Stimulated activated naive B cell treated with anti-CD40 and anti-IgM and Interleukin-4, amounts not matched to agents 10 μg/mL and 1 μg/mL and 100 μg/mL, for 72 hours (primary cell): ENCODE data around the gene CAPN13.

Experiments used
- ATAC-seq, 2 donors: fragments of 150-1000 bp; cut with Tn5 transposase; replicated peaks; 2 replicates each; pipeline ENCODE4 v1.10.0; 2021; ENCODE audit warnings: moderate library complexity in 1 of 2
- DNase-seq: peaks from one replicate; pipeline ENCODE4 v3.0.0; 2021
- H3K27ac Mint-ChIP-seq: one replicate; pipeline ENCODE4 v1.8.0; 2022; ENCODE audit warnings: mild to moderate bottlenecking, mixed read lengths
- H3K27me3 Mint-ChIP-seq, 2 donors: one replicate each; pipeline ENCODE4 v1.8.0; 2022; ENCODE audit warnings: mixed read lengths in 2 of 2
- H3K36me3 Mint-ChIP-seq, 2 donors: one replicate each; pipeline ENCODE4 v1.8.0; 2022; ENCODE audit warnings: mixed read lengths in 2 of 2, mild to moderate bottlenecking in 1 of 2
- H3K4me1 Mint-ChIP-seq, 2 donors: one replicate each; pipeline ENCODE4 v1.8.0; 2022; ENCODE audit warnings: mixed read lengths in 2 of 2, mild to moderate bottlenecking in 1 of 2
- H3K4me3 Mint-ChIP-seq, 2 donors: one replicate each; pipeline ENCODE4 v1.8.0; 2022; ENCODE audit warnings: mild to moderate bottlenecking in 2 of 2, mixed read lengths in 2 of 2, moderate library complexity in 1 of 2
- H3K9me3 Mint-ChIP-seq, 2 donors: one replicate each; pipeline ENCODE4 v1.8.0; 2022; ENCODE audit warnings: mixed read lengths in 2 of 2, mild to moderate bottlenecking in 1 of 2

Gene CAPN13

DNA sequence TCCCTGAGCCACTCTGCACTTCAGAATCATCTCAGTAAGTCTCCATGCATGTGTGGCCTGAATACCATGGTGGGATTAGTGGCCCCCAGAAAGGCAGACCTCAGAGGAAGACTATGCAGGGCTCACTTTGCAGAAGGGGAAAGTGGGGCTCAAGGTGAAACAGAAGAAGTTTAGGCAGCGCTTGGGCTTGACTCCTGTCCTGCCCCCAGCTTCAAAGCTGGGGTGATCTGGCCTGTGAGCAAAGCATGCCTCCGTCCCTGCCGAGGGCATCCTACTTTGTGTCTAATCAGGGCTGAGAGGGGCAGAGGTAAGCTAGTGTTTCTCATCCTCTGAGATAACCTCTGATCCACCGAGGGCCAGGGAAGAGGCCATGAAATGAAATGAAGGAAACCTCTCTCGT lies 7.9 kb downstream of the CAPN13 start:
- H3K4me3 Mint-ChIP-seq: no peak overlapping the region
- H3K4me1 Mint-ChIP-seq: peaks cover 11 to 14% of the 10 kb centered on the region in 2 donors
- no peak overlapping the region for H3K27ac Mint-ChIP-seq
- no peaks in the 10 kb centered on the region for H3K36me3 Mint-ChIP-seq
- DNase-seq (no peak), ATAC-seq (no peak)
- H3K9me3 Mint-ChIP-seq: no peaks in the 10 kb centered on the region
- H3K27me3 Mint-ChIP-seq: peaks cover 0 to 4% of the 10 kb centered on the region in 2 donors

- ATAC-seq: peak; percentile 74 to 88
- no peak overlapping the region for H3K4me3 Mint-ChIP-seq
- peaks cover 0 to 4% of the 10 kb centered on the region in 2 donors for H3K27me3 Mint-ChIP-seq
- no peaks in the 10 kb centered on the region for H3K36me3 Mint-ChIP-seq
- peak; percentile 13 for DNase-seq
- no peaks in the 10 kb centered on the region for H3K9me3 Mint-ChIP-seq
- peak overlapping the region; percentile 49 for H3K27ac Mint-ChIP-seq
- peaks cover 11 to 14% of the 10 kb centered on the region in 2 donors for H3K4me1 Mint-ChIP-seq
Observed at GRCh38 chr2:30798536-30798991, 8.7 kb downstream of the CAPN13 start.

DNA sequence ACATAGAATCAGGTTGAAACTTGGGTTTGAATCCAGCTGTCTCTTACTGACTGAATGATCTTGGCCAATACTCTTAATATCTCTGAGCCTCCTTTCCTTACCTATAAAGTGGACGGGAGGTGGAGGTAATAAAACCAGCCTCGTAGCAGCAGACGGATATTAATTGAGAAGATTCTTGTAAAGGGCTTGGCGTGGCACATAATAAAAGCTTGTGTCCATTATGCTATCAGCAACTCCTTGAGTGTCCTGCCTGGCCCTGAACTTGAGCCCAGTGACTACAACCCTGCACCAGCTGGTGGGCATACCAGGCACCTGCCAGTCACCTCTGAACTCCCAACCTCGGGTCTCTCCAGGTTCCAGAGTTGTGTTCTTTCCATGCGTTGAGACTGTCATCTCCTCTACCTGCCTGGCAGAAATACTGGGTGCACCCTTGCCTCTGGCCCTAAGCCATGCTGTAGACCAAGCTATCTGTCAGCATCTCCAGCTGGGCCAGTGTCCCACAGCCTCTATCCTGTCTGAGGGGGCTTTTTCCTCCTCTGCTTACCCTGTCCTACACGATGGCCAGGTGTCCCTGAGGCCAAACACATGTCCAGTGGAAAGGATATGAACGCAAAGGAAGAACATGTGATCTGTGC lies 9.7 kb downstream of the CAPN13 start:
- ATAC-seq (no peak), DNase-seq (no peak)
- no peak overlapping the region for H3K27ac Mint-ChIP-seq
- H3K4me1 Mint-ChIP-seq: peaks cover 14 to 16% of the 10 kb centered on the region in 2 donors
- H3K36me3 Mint-ChIP-seq: no peaks in the 10 kb centered on the region
- H3K27me3 Mint-ChIP-seq: no peaks in the 10 kb centered on the region
- no peak overlapping the region for H3K4me3 Mint-ChIP-seq
- H3K9me3 Mint-ChIP-seq: no peaks in the 10 kb centered on the region

GRCh38 chr2:30796699-30797098 lies 10.5 kb downstream of the CAPN13 start:
- Mint-ChIP-seq H3K27me3 (no peaks in the 10 kb centered on the region), H3K27ac (no peak overlapping the region), H3K9me3 (no peaks in the 10 kb centered on the region), H3K4me1 (peaks cover 17 to 24% of the 10 kb centered on the region in 2 donors), H3K4me3 (no peak overlapping the region), H3K36me3 (no peaks in the 10 kb centered on the region)
- no peak for DNase-seq
- ATAC-seq: no peak

DNA sequence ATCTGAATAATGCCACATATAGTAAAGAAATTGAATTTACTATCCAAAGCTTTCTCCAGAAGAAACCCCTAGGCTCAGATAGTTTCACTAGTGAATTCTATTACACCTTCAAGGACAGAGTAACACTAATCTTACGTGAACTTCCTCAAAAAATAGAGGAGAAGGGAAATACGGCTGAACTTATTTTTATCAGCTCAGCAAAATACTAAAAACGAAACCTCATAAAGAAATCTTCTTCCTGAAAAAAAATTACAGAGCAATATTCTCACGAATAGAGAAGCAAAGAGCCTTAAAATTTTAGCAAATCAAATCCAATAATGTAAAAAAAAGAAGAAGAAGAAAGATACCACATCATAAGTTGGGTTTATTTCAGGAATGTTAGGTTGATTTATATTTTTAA lies 14.7 kb downstream of the CAPN13 start:
- Mint-ChIP-seq H3K4me3 (no peak overlapping the region), H3K27ac (no peak overlapping the region), H3K4me1 (peaks cover 4 to 13% of the 10 kb centered on the region in 2 donors), H3K9me3 (no peaks in the 10 kb centered on the region), H3K36me3 (no peaks in the 10 kb centered on the region), H3K27me3 (no peaks in the 10 kb centered on the region)
- ATAC-seq (no peak), DNase-seq (no peak)

GRCh38 chr2:30790879-30791278 lies 16.4 kb downstream of the CAPN13 start:
- Mint-ChIP-seq H3K9me3 (no peaks in the 10 kb centered on the region), H3K27me3 (no peaks in the 10 kb centered on the region), H3K27ac (no peak overlapping the region), H3K36me3 (no peaks in the 10 kb centered on the region), H3K4me1 (peaks cover 5 to 13% of the 10 kb centered on the region in 2 donors), H3K4me3 (no peak overlapping the region)
- DNase-seq (no peak), ATAC-seq (no peak)

DNA sequence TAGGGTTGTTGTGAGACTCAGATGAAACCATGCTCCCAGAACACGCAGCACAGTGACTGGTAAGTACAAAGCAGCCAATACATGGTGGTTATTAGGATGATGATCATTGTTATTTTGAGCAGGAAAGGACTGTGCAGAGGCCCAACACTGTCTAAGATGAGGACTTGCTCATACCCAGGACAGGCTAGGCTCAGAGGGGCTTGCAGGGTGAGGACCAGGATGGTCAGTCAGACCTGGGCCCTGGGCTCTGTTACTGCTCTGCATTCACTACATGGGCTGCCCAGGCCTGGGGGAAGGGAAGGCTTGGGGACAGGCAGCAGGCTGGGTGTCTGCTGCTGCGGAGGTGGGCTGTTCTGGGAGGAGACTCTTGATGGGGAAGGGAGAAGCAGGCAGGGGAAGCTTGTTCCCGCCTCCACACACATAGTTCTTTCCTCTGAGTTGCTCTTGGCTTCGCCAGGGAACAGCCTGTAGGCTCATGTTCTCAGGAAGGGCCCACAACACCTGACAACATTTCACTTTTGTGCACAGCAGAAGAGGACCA lies 17.5 kb downstream of the CAPN13 start:
- Mint-ChIP-seq H3K4me3 (no peak overlapping the region), H3K27ac (no peak overlapping the region), H3K4me1 (peaks cover 6 to 13% of the 10 kb centered on the region in 2 donors), H3K36me3 (no peaks in the 10 kb centered on the region), H3K27me3 (no peaks in the 10 kb centered on the region), H3K9me3 (no peaks in the 10 kb centered on the region)
- no peak for ATAC-seq
- no peak for DNase-seq

- no peaks in the 10 kb centered on the region for H3K36me3 Mint-ChIP-seq
- H3K27me3 Mint-ChIP-seq: no peaks in the 10 kb centered on the region
- DNase-seq: no peak
- H3K27ac Mint-ChIP-seq: no peak overlapping the region
- ATAC-seq: no peak
- no peak overlapping the region for H3K4me3 Mint-ChIP-seq
- no peaks in the 10 kb centered on the region for H3K9me3 Mint-ChIP-seq
- H3K4me1 Mint-ChIP-seq: peaks cover 3 to 4% of the 10 kb centered on the region in 2 donors
Observed at GRCh38 chr2:30786923-30787685, 20.1 kb downstream of the CAPN13 start.

DNA sequence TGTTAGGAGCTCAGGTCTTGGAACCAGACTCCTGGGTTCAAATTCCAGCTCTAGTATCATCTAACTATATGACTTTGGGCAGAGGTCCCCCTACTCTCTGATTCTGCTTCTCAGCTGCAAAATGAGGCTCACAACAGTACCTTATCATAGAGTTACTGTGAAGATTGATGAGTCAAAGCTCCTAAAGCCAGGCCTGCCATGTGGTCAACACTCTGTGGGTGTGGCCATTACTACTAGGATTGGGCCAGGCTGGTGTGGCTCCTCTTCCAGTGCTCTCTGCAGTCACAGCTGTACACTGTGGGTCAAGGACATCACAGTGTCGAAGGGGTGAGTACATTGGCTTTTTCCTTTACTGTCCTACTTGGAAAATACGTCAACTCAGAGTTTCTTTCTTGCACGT lies 22.6 kb downstream of the CAPN13 start:
- no peak for DNase-seq
- ATAC-seq: no peak
- Mint-ChIP-seq H3K36me3 (no peaks in the 10 kb centered on the region), H3K9me3 (no peaks in the 10 kb centered on the region), H3K27ac (no peak overlapping the region), H3K4me1 (peaks cover 0 to 2% of the 10 kb centered on the region in 2 donors), H3K4me3 (no peak overlapping the region), H3K27me3 (no peaks in the 10 kb centered on the region)

DNA sequence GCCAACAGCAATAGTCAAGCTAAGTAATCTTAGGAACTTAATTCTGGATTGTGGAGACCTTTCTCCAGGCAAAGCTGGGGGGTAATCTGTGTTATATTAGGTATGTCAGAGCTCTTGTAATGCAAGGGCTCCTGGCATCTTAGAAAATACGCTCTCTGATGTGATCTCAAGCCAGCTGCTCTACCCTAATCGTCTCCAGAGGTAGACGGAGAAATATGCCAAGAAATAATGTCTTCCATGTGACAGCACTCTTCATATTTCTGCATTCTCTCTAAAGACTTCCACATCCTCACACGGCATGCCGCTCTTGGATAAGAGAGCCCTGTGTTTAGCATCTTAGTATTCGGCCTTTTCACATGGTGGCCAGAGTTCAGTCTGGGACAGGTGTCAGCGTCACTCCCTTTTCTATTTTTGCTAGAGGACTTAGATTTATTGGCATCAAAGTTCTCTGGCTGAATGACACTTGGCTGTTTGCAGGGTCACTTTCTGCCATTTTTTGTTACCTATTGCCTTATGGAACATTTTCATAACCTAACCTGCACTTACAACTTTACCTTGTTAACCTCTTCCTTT lies 25.2 kb downstream of the CAPN13 start:
- no peak for ATAC-seq
- no peaks in the 10 kb centered on the region for H3K27me3 Mint-ChIP-seq
- H3K4me1 Mint-ChIP-seq: peaks cover 0 to 2% of the 10 kb centered on the region in 2 donors
- H3K9me3 Mint-ChIP-seq: no peaks in the 10 kb centered on the region
- no peak overlapping the region for H3K4me3 Mint-ChIP-seq
- H3K36me3 Mint-ChIP-seq: no peaks in the 10 kb centered on the region
- H3K27ac Mint-ChIP-seq: no peak overlapping the region
- no peak for DNase-seq

DNA sequence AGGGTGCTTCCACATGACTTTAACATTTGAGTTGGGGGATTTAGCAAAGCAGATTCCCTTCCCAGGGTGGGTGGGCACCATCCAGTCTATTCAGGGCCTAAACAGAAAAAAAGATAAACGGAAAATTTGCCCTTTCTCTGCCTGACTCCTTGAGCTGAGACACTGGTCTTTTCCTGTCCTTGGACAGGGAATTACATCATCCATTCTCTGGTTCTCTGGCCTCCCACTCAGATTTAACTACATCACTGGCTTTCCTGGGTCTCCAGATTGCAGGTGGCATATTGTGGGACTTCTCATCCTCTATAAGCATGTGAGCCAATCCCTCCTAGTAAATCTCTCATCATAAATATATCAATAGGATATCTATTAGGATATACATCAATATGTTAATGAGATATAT lies 25.8 kb downstream of the CAPN13 start:
- H3K27me3 Mint-ChIP-seq: no peaks in the 10 kb centered on the region
- no peak overlapping the region for H3K4me3 Mint-ChIP-seq
- no peak for ATAC-seq

DNA sequence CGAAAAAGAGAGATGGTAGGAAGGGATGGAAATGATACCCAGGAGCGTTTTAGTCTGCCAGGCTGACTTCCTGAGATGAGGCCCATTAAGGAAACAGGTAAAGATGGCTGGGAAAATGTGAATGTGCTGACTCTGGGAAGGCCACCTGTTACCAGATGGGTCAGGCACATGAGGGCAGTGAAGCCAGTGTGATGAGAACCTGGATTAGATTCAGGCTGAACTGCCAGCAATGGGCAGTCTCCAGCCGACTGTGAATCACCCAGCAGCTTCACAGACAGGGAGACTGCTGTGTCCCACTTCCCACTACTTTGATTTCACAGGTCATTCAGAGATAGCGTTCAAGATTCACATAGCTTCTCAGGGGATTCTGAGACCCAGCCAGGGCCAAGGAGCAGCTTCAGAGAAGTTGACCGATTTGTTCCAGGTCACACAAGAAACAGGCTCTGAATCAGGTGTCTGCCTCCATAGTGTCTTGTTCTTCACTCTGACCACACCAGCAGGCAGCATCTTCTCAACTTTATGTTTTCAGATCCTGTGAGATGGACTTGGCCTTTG lies 26.4 kb downstream of the CAPN13 start:
- Mint-ChIP-seq H3K4me1 (peaks cover 1 to 2% of the 10 kb centered on the region in 2 donors), H3K36me3 (no peaks in the 10 kb centered on the region), H3K27me3 (no peaks in the 10 kb centered on the region), H3K9me3 (no peaks in the 10 kb centered on the region), H3K27ac (no peak overlapping the region), H3K4me3 (no peak overlapping the region)
- ATAC-seq (no peak), DNase-seq (no peak)

More for the DNA sequence above, 25.8 kb downstream of the CAPN13 start:
- Mint-ChIP-seq H3K9me3 (no peaks in the 10 kb centered on the region), H3K36me3 (no peaks in the 10 kb centered on the region), H3K27ac (no peak overlapping the region), H3K4me1 (peaks cover 0 to 2% of the 10 kb centered on the region in 2 donors)
- DNase-seq: no peak

GRCh38 chr2:30778611-30779010 lies 28.6 kb downstream of the CAPN13 start:
- DNase-seq (no peak), ATAC-seq (no peak)
- Mint-ChIP-seq H3K4me3 (no peak overlapping the region), H3K27ac (no peak overlapping the region), H3K4me1 (peaks cover 3 to 6% of the 10 kb centered on the region in 2 donors), H3K9me3 (no peaks in the 10 kb centered on the region), H3K36me3 (no peaks in the 10 kb centered on the region), H3K27me3 (peaks cover 0 to 4% of the 10 kb centered on the region in 2 donors)

DNA sequence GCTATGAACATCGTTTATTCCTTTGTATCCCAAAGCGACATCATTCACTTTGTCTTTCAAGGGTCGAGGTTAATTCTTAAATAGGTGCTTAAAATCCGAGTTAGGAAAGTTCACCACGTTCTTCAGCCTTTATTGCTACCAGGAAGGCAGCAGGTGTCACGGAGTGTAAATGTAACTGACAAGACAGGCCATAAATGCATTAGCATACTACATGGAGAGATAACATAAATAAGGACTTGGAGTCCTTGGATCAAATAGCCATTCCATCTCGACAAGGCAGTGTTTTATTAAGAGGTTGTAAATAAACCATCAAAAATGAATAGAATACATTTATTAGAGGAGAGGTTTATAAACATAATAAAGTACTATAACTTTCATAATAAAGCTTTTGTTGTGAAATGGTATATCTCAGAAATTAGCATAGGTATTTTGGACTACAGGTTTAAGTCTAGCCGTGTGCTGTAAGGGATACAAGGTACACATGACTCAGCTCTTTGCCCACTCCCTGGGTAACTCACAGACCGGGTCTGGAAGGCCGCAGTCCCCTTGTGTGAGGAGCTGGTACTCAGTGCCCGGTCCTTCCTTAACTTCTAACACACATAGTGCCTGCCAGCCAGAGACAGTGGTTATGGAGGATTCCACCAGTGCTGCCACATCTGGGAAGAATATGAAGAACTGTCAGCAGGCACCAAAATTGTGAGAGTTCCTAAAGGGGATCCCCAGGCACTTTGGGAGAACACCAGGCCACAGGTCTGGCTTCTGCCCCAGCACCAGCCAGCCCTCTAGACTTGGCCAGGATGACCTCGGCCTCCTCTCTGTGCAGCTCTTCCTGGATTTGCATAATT lies 29.4 kb downstream of the CAPN13 start:
- H3K36me3 Mint-ChIP-seq: no peaks in the 10 kb centered on the region
- ATAC-seq (no peak), DNase-seq (no peak)
- no peaks in the 10 kb centered on the region for H3K9me3 Mint-ChIP-seq
- peaks cover 3 to 6% of the 10 kb centered on the region in 2 donors for H3K4me1 Mint-ChIP-seq
- H3K27me3 Mint-ChIP-seq: peaks cover 0 to 4% of the 10 kb centered on the region in 2 donors
- H3K27ac Mint-ChIP-seq: no peak overlapping the region
- no peak overlapping the region for H3K4me3 Mint-ChIP-seq
